ENCODE data around the gene STAB2. TPM values are rescaled to one million over a fixed set of nuclear protein-coding genes. Genes with fewer than 3 reads are reported as not detected.

The STAB2 gene
- total and polyA plus RNA-seq, 8 donors: under 0.01 to 4.0 (median 0.95) TPM; not detected in 4

- Histone ChIP-seq H3K27me3 (no peaks in the 10 kb centered on the region), H3K27ac (no peak overlapping the region), H3K36me3 (no peaks in the 10 kb centered on the region), H3K9me3 (no peaks in the 10 kb centered on the region), H3K4me3 (no peak overlapping the region), H3K4me1 (no peaks in the 10 kb centered on the region)
- DNase-seq: no peak
- intact Hi-C loops (cut with DNase I; ENCODE audit: low total_unique reads): no loop called here
- no peak for TF ChIP-seq EP300 (IDR thresholded peaks at IDR 0.05)
- no peak for TF ChIP-seq POLR2AphosphoS5 (IDR thresholded peaks at IDR 0.05)
- TF ChIP-seq POLR2A (IDR thresholded peaks at IDR 0.05): no peak
- no peak for TF ChIP-seq CTCF (IDR thresholded peaks at IDR 0.05)
- WGBS, 5 donors: 77 to 88% (median 85%) methylated on average over 2 of the region's 2 CpGs
Measured at GRCh38 chr12:103664626-103665025, 77.6 kb downstream of the STAB2 start.

GRCh38 chr12:103665971-103666370 lies 78.9 kb downstream of the STAB2 start:
- 29 to 55% (median 45%) methylated on average over 5 of the region's 5 CpGs for WGBS, 5 donors

GRCh38 chr12:103667125-103667524 lies 80.1 kb downstream of the STAB2 start:
- no peak for TF ChIP-seq EP300 (IDR thresholded peaks at IDR 0.05)
- TF ChIP-seq POLR2AphosphoS5 (IDR thresholded peaks at IDR 0.05): peak in 1 of 3 donors; percentile 27
- no peak for TF ChIP-seq CTCF (IDR thresholded peaks at IDR 0.05)
- no peak for TF ChIP-seq POLR2A (IDR thresholded peaks at IDR 0.05)
- peak in 1 of 2 donors; percentile 28 for DNase-seq
- Histone ChIP-seq H3K27ac (no peak overlapping the region), H3K4me3 (no peak overlapping the region), H3K36me3 (no peaks in the 10 kb centered on the region), H3K9me3 (no peaks in the 10 kb centered on the region), H3K4me1 (peaks cover 0 to 3% (median 1%) of the 10 kb centered on the region in 4 donors), H3K27me3 (no peaks in the 10 kb centered on the region)
- intact Hi-C loops (cut with DNase I; ENCODE audit: low total_unique reads): no loop called here
- WGBS, 5 donors: 13 to 46% (median 18%) methylated on average over 2 of the region's 2 CpGs

More at GRCh38 chr12:103665971-103666370, 78.9 kb downstream of the STAB2 start:
- Histone ChIP-seq H3K4me3 (no peak overlapping the region), H3K27ac (no peak overlapping the region), H3K27me3 (no peaks in the 10 kb centered on the region), H3K4me1 (no peaks in the 10 kb centered on the region), H3K9me3 (no peaks in the 10 kb centered on the region), H3K36me3 (no peaks in the 10 kb centered on the region)
- DNase-seq: no peak
- TF ChIP-seq CTCF (IDR thresholded peaks at IDR 0.05): no peak
- TF ChIP-seq EP300 (IDR thresholded peaks at IDR 0.05): no peak
- no peak for TF ChIP-seq POLR2AphosphoS5 (IDR thresholded peaks at IDR 0.05)
- TF ChIP-seq POLR2A (IDR thresholded peaks at IDR 0.05): no peak
- intact Hi-C loops (cut with DNase I; ENCODE audit: low total_unique reads): no loop called here

GRCh38 chr12:103668520-103668919 lies 81.4 kb downstream of the STAB2 start:
- TF ChIP-seq EP300 (IDR thresholded peaks at IDR 0.05) (no peak), CTCF (IDR thresholded peaks at IDR 0.05) (no peak), POLR2AphosphoS5 (IDR thresholded peaks at IDR 0.05) (no peak), POLR2A (IDR thresholded peaks at IDR 0.05) (no peak)
- peaks cover 0 to 14% (median 10%) of the 10 kb centered on the region in 4 donors for H3K4me1 ChIP-seq
- no peaks in the 10 kb centered on the region for H3K9me3 ChIP-seq
- no peaks in the 10 kb centered on the region for H3K36me3 ChIP-seq
- H3K4me3 ChIP-seq: no peak overlapping the region
- DNase-seq: no peak
- 89 to 96% (median 92%) methylated on average over 8 of the region's 8 CpGs for WGBS, 5 donors
- H3K27ac ChIP-seq: no peak overlapping the region
- intact Hi-C loops (cut with DNase I; ENCODE audit: low total_unique reads): no loop called here
- H3K27me3 ChIP-seq: no peaks in the 10 kb centered on the region
